Neural progenitor cell (in vitro differentiated cells): ENCODE data around the gene TBX10. TPM values are rescaled to one million over a fixed set of nuclear protein-coding genes. Genes with fewer than 3 reads are reported as not detected.
A peak's percentile ranks its signal among the peaks of the same experiment; 100 is the strongest.
"Not testable (repeated sequence)": the region's sequence is repeated elsewhere in the genome, so short reads cannot be mapped to it uniquely, and the experiment has no call there.

Experiments used
- DNase-seq: peaks from one replicate; pipeline ENCODE4 v3.0.0-alpha.2; 2016; ENCODE audit warnings: low spot score
- H2AFZ ChIP-seq: fragments of 200-600 bp; sonication (generic); replicated peaks from 2 replicates; pipeline ENCODE4 v1.6.1; 2016; ENCODE audit warnings: antibody characterized with exemption
- H3F3A ChIP-seq: fragments of 200-600 bp; sonication (generic); 2 replicates; pipeline ENCODE4 v1.6.1; 2016; ENCODE audit warnings: antibody characterized with exemption, low read depth
- H3K27ac ChIP-seq: fragments of 200-600 bp; sonication (generic); 2 replicates; pipeline ENCODE4 v1.5.1; 2016; ENCODE audit warnings: mild to moderate bottlenecking
- H3K27me3 ChIP-seq: fragments of 200-600 bp; sonication (generic); 2 replicates; pipeline ENCODE4 v1.6.1; 2016; ENCODE audit warnings: mild to moderate bottlenecking, moderate library complexity
- H3K36me3 ChIP-seq: fragments of 200-600 bp; sonication (generic); 2 replicates; pipeline ENCODE4 v1.5.1; 2016
- H3K4me1 ChIP-seq: fragments of 200-600 bp; sonication (generic); 2 replicates; pipeline ENCODE4 v1.6.1; 2016; ENCODE audit warnings: mixed run types
- H3K4me2 ChIP-seq: fragments of 200-600 bp; sonication (generic); 2 replicates; pipeline ENCODE4 v1.6.1; 2016
- H3K4me3 ChIP-seq: fragments of 200-600 bp; sonication (generic); 2 replicates; pipeline ENCODE4 v1.5.1; 2016
- H3K79me2 ChIP-seq: fragments of 200-600 bp; sonication (generic); 2 replicates; pipeline ENCODE4 v1.6.1; 2016; ENCODE audit warnings: low read depth
- H3K9ac ChIP-seq: fragments of 200-600 bp; sonication (generic); 2 replicates; pipeline ENCODE4 v1.6.1; 2016
- H3K9me3 ChIP-seq: fragments of 200-600 bp; sonication (generic); 2 replicates; pipeline ENCODE4 v1.5.1; 2016; ENCODE audit warnings: low read depth
- H4K20me1 ChIP-seq: fragments of 200-600 bp; sonication (generic); 2 replicates; pipeline ENCODE4 v1.6.1; 2016; ENCODE audit warnings: low read depth
- H3K27ac Mint-ChIP-seq: 3 replicates; pipeline ENCODE4 v1.8.0; 2021; ENCODE audit warnings: mixed read lengths
- H3K27me3 Mint-ChIP-seq: 2 replicates; pipeline ENCODE4 v1.8.0; 2022; ENCODE audit warnings: low read depth, mild to moderate bottlenecking, inconsistent platforms, moderate library complexity, mixed read lengths; ENCODE audit not compliant: insufficient read depth
- H3K36me3 Mint-ChIP-seq: 3 replicates; pipeline ENCODE4 v1.8.0; 2021; ENCODE audit warnings: mixed read lengths
- H3K4me1 Mint-ChIP-seq: 3 replicates; pipeline ENCODE4 v1.8.0; 2021; ENCODE audit warnings: mixed read lengths
- H3K4me3 Mint-ChIP-seq: 3 replicates; pipeline ENCODE4 v1.8.0; 2021; ENCODE audit warnings: mild to moderate bottlenecking, moderate library complexity, mixed read lengths
- H3K9me3 Mint-ChIP-seq: 3 replicates; pipeline ENCODE4 v1.8.0; 2020; ENCODE audit warnings: mixed read lengths
- EZH2 ChIP-seq: fragments of 200-600 bp; sonication (generic); IDR thresholded peaks from 2 replicates; pipeline ENCODE4 v1.6.1; 2017; ENCODE audit warnings: antibody characterized with exemption, mild to moderate bottlenecking, moderate library complexity
- EZH2phosphoT487 ChIP-seq: fragments of 200-600 bp; sonication (generic); IDR thresholded peaks from 2 replicates; pipeline ENCODE4 v1.6.1; 2017; ENCODE audit warnings: antibody characterized with exemption
- total RNA-seq: library from RNA; depleted of rRNA; stranded (reverse); fragments of >200 nt; gene quantifications from 2 replicates; pipeline ENCODE4 v1.2.3, GENCODE V29; 2015; ENCODE audit warnings: low replicate concordance
- TF ChIP-seq, protein P1 (sequence below): fragments of 200-600 bp; sonication (generic); IDR thresholded peaks from 2 replicates; pipeline ENCODE4 v1.5.1; 2017; ENCODE audit warnings: antibody characterized with exemption, mild to moderate bottlenecking

TBX10 gene
- total RNA-seq, 1 donor from 2014 or later, result not detected

DNA sequence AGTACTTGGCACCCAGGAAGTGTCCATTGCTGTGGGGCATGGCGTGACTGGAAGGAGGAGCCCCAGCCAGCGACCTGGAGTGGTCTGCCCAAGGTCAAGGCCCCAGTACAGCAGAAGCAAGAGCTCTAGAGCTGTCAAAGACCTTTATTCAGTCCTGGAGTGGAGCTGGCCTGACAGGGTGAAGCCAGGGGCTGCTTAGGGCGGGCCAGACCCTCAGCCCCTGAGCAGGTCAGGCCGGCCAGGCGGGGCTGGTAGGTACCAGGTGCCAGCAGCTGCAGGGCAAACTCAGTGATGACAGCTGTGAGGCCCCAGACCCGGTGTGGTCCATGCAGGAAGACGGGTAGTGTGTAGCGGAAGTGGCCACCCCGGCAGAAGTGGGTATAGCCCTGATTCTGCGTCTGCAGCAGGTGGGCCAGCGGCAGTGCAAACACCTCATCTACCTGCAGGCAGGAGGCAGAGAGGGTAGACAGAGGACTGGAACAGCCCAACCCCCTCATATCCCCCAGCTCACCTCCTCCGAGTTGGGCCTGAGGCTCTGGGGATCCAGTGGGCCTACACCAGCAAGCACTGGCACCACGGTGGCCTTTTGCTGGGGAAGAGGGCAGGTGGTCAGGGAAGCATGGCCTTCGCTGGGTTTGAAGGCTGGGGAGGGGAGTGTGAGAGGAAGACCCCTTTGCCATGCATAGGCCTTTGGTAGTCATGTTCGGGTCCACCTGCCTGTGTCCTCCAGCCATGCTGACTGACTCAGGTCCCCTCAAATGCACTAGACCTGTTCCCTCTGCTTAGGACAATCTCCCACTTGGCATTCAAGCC, 11.5 kb downstream of the TBX10 start:
- peak overlapping the region; percentile 64 for H3K4me3 Mint-ChIP-seq
- Histone ChIP-seq H3F3A (peaks cover 65% of the 10 kb centered on the region), H3K27me3 (no peaks in the 10 kb centered on the region), H3K79me2 (peaks cover 1% of the 10 kb centered on the region), H3K4me2 (no peak overlapping the region), H2AFZ (no peak overlapping the region), H3K4me1 (peaks cover 8% of the 10 kb centered on the region), H3K27ac (peak overlapping the region; percentile 63), H3K4me3 (no peak overlapping the region), H3K9me3 (no peaks in the 10 kb centered on the region), H3K9ac (no peak overlapping the region), H4K20me1 (peaks cover 4% of the 10 kb centered on the region), H3K36me3 (no peaks in the 10 kb centered on the region)
- no peak for DNase-seq
- peaks cover 2% of the 10 kb centered on the region for H3K9me3 Mint-ChIP-seq
- H3K27ac Mint-ChIP-seq, result peak overlapping the region; percentile 69
- peaks cover 14% of the 10 kb centered on the region for H3K4me1 Mint-ChIP-seq
- peaks cover 16% of the 10 kb centered on the region for H3K36me3 Mint-ChIP-seq
- TF ChIP-seq EZH2, result no peak
- TF ChIP-seq, protein P1, sequence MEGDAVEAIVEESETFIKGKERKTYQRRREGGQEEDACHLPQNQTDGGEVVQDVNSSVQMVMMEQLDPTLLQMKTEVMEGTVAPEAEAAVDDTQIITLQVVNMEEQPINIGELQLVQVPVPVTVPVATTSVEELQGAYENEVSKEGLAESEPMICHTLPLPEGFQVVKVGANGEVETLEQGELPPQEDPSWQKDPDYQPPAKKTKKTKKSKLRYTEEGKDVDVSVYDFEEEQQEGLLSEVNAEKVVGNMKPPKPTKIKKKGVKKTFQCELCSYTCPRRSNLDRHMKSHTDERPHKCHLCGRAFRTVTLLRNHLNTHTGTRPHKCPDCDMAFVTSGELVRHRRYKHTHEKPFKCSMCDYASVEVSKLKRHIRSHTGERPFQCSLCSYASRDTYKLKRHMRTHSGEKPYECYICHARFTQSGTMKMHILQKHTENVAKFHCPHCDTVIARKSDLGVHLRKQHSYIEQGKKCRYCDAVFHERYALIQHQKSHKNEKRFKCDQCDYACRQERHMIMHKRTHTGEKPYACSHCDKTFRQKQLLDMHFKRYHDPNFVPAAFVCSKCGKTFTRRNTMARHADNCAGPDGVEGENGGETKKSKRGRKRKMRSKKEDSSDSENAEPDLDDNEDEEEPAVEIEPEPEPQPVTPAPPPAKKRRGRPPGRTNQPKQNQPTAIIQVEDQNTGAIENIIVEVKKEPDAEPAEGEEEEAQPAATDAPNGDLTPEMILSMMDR, result no peak
- no peak for TF ChIP-seq EZH2phosphoT487
- peaks cover 7% of the 10 kb centered on the region for H3K27me3 Mint-ChIP-seq

DNA sequence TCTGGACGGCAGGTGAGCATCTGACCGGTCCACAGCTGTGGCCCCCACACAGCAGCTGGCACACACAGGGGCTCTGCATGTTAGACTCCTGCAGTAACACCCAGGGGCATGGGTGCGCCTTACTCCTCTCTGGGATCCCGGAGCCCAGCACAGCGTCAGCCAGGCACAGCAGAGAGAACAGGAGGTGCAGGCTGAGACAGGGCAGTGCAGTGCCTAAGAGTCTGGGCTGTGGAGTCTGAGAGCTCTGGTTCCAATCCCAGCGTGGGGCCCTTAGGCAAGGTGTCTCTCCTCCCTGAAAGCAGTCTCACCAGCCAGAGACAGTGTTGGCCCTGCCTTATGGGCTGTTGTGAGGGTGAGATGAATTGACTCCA, 12.1 kb downstream of the TBX10 start:
- Histone ChIP-seq H2AFZ (no peak overlapping the region), H4K20me1 (peaks cover 10% of the 10 kb centered on the region), H3K27me3 (no peaks in the 10 kb centered on the region), H3K27ac (peak overlapping the region; percentile 63), H3K4me1 (peaks cover 8% of the 10 kb centered on the region), H3K9ac (no peak overlapping the region), H3K4me2 (no peak overlapping the region), H3K36me3 (no peaks in the 10 kb centered on the region), H3K79me2 (peaks cover 7% of the 10 kb centered on the region), H3K9me3 (no peaks in the 10 kb centered on the region), H3F3A (peaks cover 70% of the 10 kb centered on the region), H3K4me3 (no peak overlapping the region)
- Mint-ChIP-seq H3K27ac (no peak overlapping the region), H3K9me3 (peaks cover 2% of the 10 kb centered on the region), H3K36me3 (peaks cover 16% of the 10 kb centered on the region), H3K4me1 (peaks cover 17% of the 10 kb centered on the region), H3K27me3 (peaks cover 7% of the 10 kb centered on the region), H3K4me3 (no peak overlapping the region)
- no peak for DNase-seq
- TF ChIP-seq, protein P1, result no peak
- no peak for TF ChIP-seq EZH2phosphoT487

DNA sequence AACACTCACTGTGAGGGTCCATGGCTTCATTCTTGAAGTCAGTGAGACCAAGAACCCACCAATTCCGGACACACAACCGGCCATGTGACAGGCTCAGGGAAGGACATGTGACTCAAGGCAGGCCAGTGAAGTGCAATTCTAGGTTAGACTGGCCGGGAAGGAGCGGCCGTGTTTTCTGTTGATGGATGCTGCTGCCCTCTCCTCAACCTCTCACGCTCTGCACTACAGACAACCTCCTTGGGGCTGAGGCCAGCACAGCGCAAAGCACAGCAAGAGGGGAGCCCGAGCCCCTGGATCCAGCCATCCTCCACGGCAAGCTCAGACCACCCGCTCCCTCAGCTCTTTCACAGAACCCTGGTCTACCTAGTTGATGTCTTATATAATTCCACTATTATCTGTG, 12.6 kb downstream of the TBX10 start:
- Histone ChIP-seq H3K9me3 (no peaks in the 10 kb centered on the region), H3K27me3 (no peaks in the 10 kb centered on the region), H2AFZ (no peak overlapping the region), H3F3A (peaks cover 72% of the 10 kb centered on the region), H3K4me3 (no peak overlapping the region), H3K36me3 (no peaks in the 10 kb centered on the region), H3K4me1 (peaks cover 8% of the 10 kb centered on the region), H4K20me1 (peaks cover 13% of the 10 kb centered on the region), H3K9ac (no peak overlapping the region), H3K79me2 (peaks cover 10% of the 10 kb centered on the region), H3K27ac (peak overlapping the region; percentile 26), H3K4me2 (no peak overlapping the region)
- H3K9me3 Mint-ChIP-seq, result peaks cover 2% of the 10 kb centered on the region
- no peak overlapping the region for H3K4me3 Mint-ChIP-seq
- peaks cover 7% of the 10 kb centered on the region for H3K27me3 Mint-ChIP-seq
- peaks cover 18% of the 10 kb centered on the region for H3K4me1 Mint-ChIP-seq
- H3K36me3 Mint-ChIP-seq, result peaks cover 16% of the 10 kb centered on the region
- no peak for DNase-seq
- H3K27ac Mint-ChIP-seq, result peak overlapping the region; percentile 14
- TF ChIP-seq EZH2 (no peak), EZH2phosphoT487 (no peak)
- TF ChIP-seq, protein P1, result no peak

DNA sequence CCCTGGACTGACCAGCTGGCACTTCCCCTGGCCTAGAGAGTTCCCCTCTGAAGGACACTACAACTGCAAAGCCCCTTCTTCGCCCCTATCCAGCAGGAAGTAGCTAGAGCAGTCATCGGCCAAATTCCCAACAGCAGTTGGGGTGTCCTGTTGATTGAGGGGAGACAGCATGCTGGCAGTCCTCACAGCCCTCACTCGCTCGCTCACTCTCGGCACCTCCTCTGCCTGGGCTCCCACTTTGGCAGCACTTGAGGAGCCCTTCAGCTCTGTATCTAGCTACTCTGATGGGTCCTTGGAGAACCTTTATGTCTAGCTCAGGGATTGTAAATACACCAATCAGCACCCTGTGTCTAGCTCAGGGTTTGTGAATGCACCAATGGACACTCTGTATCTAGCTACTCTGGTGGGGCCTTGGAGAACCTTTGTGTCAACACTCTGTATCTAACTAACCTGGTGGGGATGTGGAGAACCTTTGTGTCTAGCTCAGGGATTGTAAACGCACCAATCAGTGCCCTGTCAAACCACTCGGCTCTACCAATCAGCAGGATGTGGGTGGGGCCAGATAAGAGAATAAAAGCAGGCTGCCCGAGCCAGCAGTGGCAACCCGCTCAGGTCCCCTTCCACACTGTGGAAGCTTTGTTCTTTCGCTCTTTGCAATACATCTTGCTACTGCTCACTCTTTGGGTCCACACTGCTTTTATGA, 13.3 kb downstream of the TBX10 start:
- H3K27me3 ChIP-seq, result not testable (repeated sequence)
- H3K4me1 Mint-ChIP-seq, result peaks cover 23% of the 10 kb centered on the region

DNA sequence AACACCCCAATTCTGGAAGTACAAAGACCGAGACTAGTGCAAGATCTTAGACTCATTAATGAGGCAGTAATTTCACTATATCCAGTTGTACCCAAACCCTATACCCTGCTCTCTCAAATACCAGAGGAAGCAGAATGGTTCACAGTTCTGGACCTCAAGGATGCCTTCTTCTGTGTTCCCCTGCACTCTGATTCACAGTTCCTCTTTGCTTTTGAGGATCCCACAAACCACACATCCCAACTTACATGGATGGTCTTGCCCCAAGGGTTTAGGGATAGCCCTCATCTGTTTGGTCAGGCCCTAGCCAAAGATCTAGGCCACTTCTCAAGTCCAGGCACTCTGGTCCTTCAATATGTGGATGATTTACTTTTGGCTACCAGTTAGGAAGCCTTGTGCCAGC, 15.8 kb downstream of the TBX10 start:
- H3K9me3 ChIP-seq, H3K4me1 ChIP-seq, H2AFZ ChIP-seq, H3K9me3 Mint-ChIP-seq, H3K27ac Mint-ChIP-seq, H3K4me3 ChIP-seq, H3K36me3 ChIP-seq, H3K9ac ChIP-seq, DNase-seq, H3K27me3 ChIP-seq: not testable (repeated sequence)
- Mint-ChIP-seq H3K4me1 (peaks cover 26% of the 10 kb centered on the region), H3K4me3 (peak overlapping the region; percentile 22), H3K36me3 (peaks cover 21% of the 10 kb centered on the region), H3K27me3 (peaks cover 27% of the 10 kb centered on the region)
- peaks cover 31% of the 10 kb centered on the region for H3K79me2 ChIP-seq
- H4K20me1 ChIP-seq, result peaks cover 25% of the 10 kb centered on the region
- H3K4me2 ChIP-seq, result peak overlapping the region; percentile 52
- H3F3A ChIP-seq, result peaks cover 73% of the 10 kb centered on the region
- H3K27ac ChIP-seq, result peak overlapping the region; percentile 49

More for the DNA sequence above, 13.3 kb downstream of the TBX10 start:
- H3K9ac ChIP-seq, H3K4me3 Mint-ChIP-seq, H3K4me3 ChIP-seq, H3K9me3 Mint-ChIP-seq, H3K36me3 ChIP-seq, DNase-seq, H3K4me2 ChIP-seq, H3K9me3 ChIP-seq, H2AFZ ChIP-seq, H3K4me1 ChIP-seq: not testable (repeated sequence)
- Mint-ChIP-seq H3K27ac (peak overlapping the region; percentile 14), H3K36me3 (peaks cover 16% of the 10 kb centered on the region), H3K27me3 (peaks cover 11% of the 10 kb centered on the region)
- H3F3A ChIP-seq, result peaks cover 79% of the 10 kb centered on the region
- H3K79me2 ChIP-seq, result peaks cover 17% of the 10 kb centered on the region
- H4K20me1 ChIP-seq, result peaks cover 19% of the 10 kb centered on the region
- H3K27ac ChIP-seq, result peak overlapping the region; percentile 26
